Keratinocyte (primary cell): Measurements from ENCODE around the gene MGAT5. TPM values are rescaled to one million over a fixed set of nuclear protein-coding genes. Genes with fewer than 3 reads are reported as not detected.

ENCODE experiments used
- DNase-seq: peaks from one replicate; pipeline ENCODE4 v3.0.0-alpha.2; 2011; ENCODE audit warnings: low read depth, missing footprints, low spot score
- FAIRE-seq: peaks from 2 replicates; lab custom pipeline; 2011; peaks lifted over from hg19 to GRCh38; lab: Jason Lieb, UNC
- H2AFZ ChIP-seq: 2 replicates; pipeline ENCODE4 v1.6.0; 2012; ENCODE audit warnings: low read length, control low read depth, inconsistent platforms; ENCODE audit not compliant: control insufficient read depth
- H3K27ac ChIP-seq: 2 replicates; pipeline ENCODE4 v1.5.1; 2011; ENCODE audit warnings: low read length; ENCODE audit not compliant: control insufficient read depth, insufficient read depth
- H3K27me3 ChIP-seq: 3 replicates; pipeline ENCODE4 v1.6.0; 2011; ENCODE audit warnings: low read length; ENCODE audit not compliant: control insufficient read depth, insufficient read depth; ENCODE audit errors: extremely low read depth
- H3K36me3 ChIP-seq, 2 experiments: 2 replicates in 1 of 2; 3 replicates in 1 of 2; pipeline ENCODE4 v1.5.1; 2011; ENCODE audit warnings: low read length in 2 of 2, mild to moderate bottlenecking in 1 of 2; ENCODE audit not compliant: control insufficient read depth in 2 of 2, insufficient read depth in 2 of 2; ENCODE audit errors: extremely low read depth in 1 of 2
- H3K4me1 ChIP-seq: 3 replicates; pipeline ENCODE4 v1.5.1; 2011; ENCODE audit warnings: low read length; ENCODE audit not compliant: control insufficient read depth, insufficient read depth; ENCODE audit errors: extremely low read depth
- H3K4me2 ChIP-seq: 3 replicates; pipeline ENCODE4 v1.6.0; 2011; ENCODE audit warnings: low read depth, low read length; ENCODE audit not compliant: control insufficient read depth, insufficient read depth; ENCODE audit errors: extremely low read depth
- H3K4me3 ChIP-seq, 3 experiments: fragments of 200-600 bp in 1 of 3; sonication (generic) in 1 of 3; 2 replicates in 2 of 3; 3 replicates in 1 of 3; pipeline ENCODE4 v1.5.1; 2011 to 2016; ENCODE audit warnings: low read length in 3 of 3, mild to moderate bottlenecking in 3 of 3, control low read depth in 2 of 3, inconsistent platforms in 1 of 3, low read depth in 1 of 3, mixed read lengths in 1 of 3, mixed run types in 1 of 3, moderate library complexity in 1 of 3; ENCODE audit not compliant: control insufficient read depth in 2 of 3, insufficient read depth in 2 of 3; ENCODE audit errors: extremely low read depth in 1 of 3
- H3K79me2 ChIP-seq: 2 replicates; pipeline ENCODE4 v1.6.0; 2012; ENCODE audit warnings: low read length; ENCODE audit not compliant: control insufficient read depth, insufficient read depth
- H3K9ac ChIP-seq: 3 replicates; pipeline ENCODE4 v1.6.0; 2011; ENCODE audit warnings: low read length; ENCODE audit not compliant: control insufficient read depth, insufficient read depth; ENCODE audit errors: extremely low read depth
- H3K9me1 ChIP-seq: 3 replicates; pipeline ENCODE4 v1.6.0; 2011; ENCODE audit warnings: low read length; ENCODE audit not compliant: control insufficient read depth, insufficient read depth; ENCODE audit errors: extremely low read depth
- H3K9me3 ChIP-seq: 2 replicates; pipeline ENCODE4 v1.5.1; 2012; ENCODE audit warnings: low read depth, low read length; ENCODE audit not compliant: control insufficient read depth
- H4K20me1 ChIP-seq: 3 replicates; pipeline ENCODE4 v1.6.0; 2011; ENCODE audit warnings: low read length; ENCODE audit not compliant: control insufficient read depth, insufficient read depth; ENCODE audit errors: extremely low read depth
- CTCF ChIP-seq, 3 experiments: IDR thresholded peaks in 1 of 3; conservative IDR thresholded peaks in 1 of 3; optimal IDR thresholded peaks in 1 of 3; 2 replicates in 2 of 3; 3 replicates in 1 of 3; pipeline versions ENCODE3 to v1.5.1; 2011; ENCODE audit warnings: low read length in 3 of 3, mild to moderate bottlenecking in 3 of 3, moderate library complexity in 2 of 3, control low read depth in 1 of 3, inconsistent platforms in 1 of 3; ENCODE audit not compliant: insufficient read depth in 2 of 3; ENCODE audit errors: extremely low read depth in 1 of 3
- EZH2 ChIP-seq: IDR thresholded peaks from one replicate; pipeline ENCODE4 v1.6.1; 2012; ENCODE audit warnings: inconsistent platforms, mild to moderate bottlenecking, low read length, moderate library complexity
- dilution Hi-C: fragments of 300-500 bp; cut with MboI; formaldehyde crosslinking; loops from one replicate; pipeline ENCODE4 v1.7.0; 2020; ENCODE audit warnings: low sequenced_read_pairs; ENCODE audit not compliant: extremely low pct_ligation_motif_present
- polyA plus RNA-seq, 5 experiments: library from polyadenylated mRNA; depleted of rRNA in 3 of 5; stranded (reverse) in 3 of 5; stranded (forward) in 1 of 5; unstranded in 1 of 5; fragments of >200 nt; gene quantifications; 1 replicate in 1 of 5; 2 replicates in 3 of 5; 3 replicates in 1 of 5; pipeline versions ENCODE4 v1.2.1 to v1.2.3, GENCODE V29; 2011 to 2012; ENCODE audit warnings: missing spikeins in 2 of 5, low read depth in 1 of 5, low replicate concordance in 1 of 5

MGAT5 gene
- polyA plus RNA-seq, 1 donor (not counting 4 experiments of a cell fraction or from before 2014, with no cell fraction given): 23.0 TPM

DNA sequence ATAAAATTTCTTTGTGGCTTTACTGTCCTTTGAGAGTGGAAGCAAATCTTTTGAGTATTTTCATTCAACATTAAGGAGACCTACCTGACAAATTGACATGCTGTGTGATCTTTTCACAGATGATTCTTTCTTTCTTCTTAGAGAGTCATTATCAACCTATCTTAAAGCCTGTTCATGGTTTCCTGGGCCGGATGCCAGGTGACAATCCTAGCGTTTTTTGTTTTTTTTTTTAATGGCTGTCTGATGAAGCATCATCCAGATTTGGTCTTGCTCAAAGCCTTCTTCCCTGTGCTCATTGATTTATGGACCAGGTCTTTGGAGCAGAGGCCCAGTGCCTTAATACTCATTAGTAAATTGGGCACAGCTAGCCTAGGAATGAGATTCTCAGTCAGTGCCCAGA, 9.8 kb upstream of the MGAT5 start:
- DNase-seq (no peak), FAIRE-seq (no peak)
- peaks cover 2% of the 10 kb centered on the region for H3K9me1 ChIP-seq
- no peak overlapping the region for H3K27ac ChIP-seq
- no peaks in the 10 kb centered on the region for H3K27me3 ChIP-seq
- H4K20me1 ChIP-seq: peaks cover 4% of the 10 kb centered on the region
- no peak for TF ChIP-seq CTCF (optimal IDR thresholded peaks at IDR 0.05 in 1 of 3, IDR thresholded peaks at IDR 0.05 in 1 of 3, conservative IDR thresholded peaks at IDR 0.05 in 1 of 3; ENCODE audit: extremely low read depth in 1 of 3, insufficient read depth in 2 of 3, low read length in 3 of 3)
- TF ChIP-seq EZH2: no peak
- H3K9me3 ChIP-seq: no peaks in the 10 kb centered on the region
- no peak overlapping the region for H3K4me3 ChIP-seq
- H3K36me3 ChIP-seq: no peaks in the 10 kb centered on the region
- H3K4me1 ChIP-seq: peaks cover 7% of the 10 kb centered on the region
- H2AFZ ChIP-seq: no peak overlapping the region
- H3K4me2 ChIP-seq: no peak overlapping the region
- no peak overlapping the region for H3K9ac ChIP-seq
- H3K79me2 ChIP-seq: peaks cover 22% of the 10 kb centered on the region
- dilution Hi-C loops: no loop called here

- H3K4me1 ChIP-seq: peaks cover 8% of the 10 kb centered on the region
- H3K9me1 ChIP-seq: peaks cover 2% of the 10 kb centered on the region
- peaks cover 4% of the 10 kb centered on the region for H4K20me1 ChIP-seq
- dilution Hi-C loops: no loop called here
- H3K27ac ChIP-seq: no peak overlapping the region
- no peak overlapping the region for H3K4me2 ChIP-seq
- FAIRE-seq (peak; percentile 44), DNase-seq (no peak)
- H3K4me3 ChIP-seq: no peak overlapping the region
- no peak for TF ChIP-seq EZH2
- TF ChIP-seq CTCF (optimal IDR thresholded peaks at IDR 0.05 in 1 of 3, IDR thresholded peaks at IDR 0.05 in 1 of 3, conservative IDR thresholded peaks at IDR 0.05 in 1 of 3; ENCODE audit: extremely low read depth in 1 of 3, insufficient read depth in 2 of 3, low read length in 3 of 3): no peak
- no peak overlapping the region for H3K9ac ChIP-seq
- peaks cover 22% of the 10 kb centered on the region for H3K79me2 ChIP-seq
- no peak overlapping the region for H2AFZ ChIP-seq
- no peaks in the 10 kb centered on the region for H3K9me3 ChIP-seq
- no peaks in the 10 kb centered on the region for H3K36me3 ChIP-seq
- no peaks in the 10 kb centered on the region for H3K27me3 ChIP-seq
Measured at GRCh38 chr2:134244587-134244986, 9.3 kb upstream of the MGAT5 start.
